GM19468 (cell line): ENCODE results near the gene ERVK3-1.
"Not testable (repeated sequence)": the region's sequence is repeated elsewhere in the genome, so short reads cannot be mapped to it uniquely, and the experiment has no call there.

ENCODE experiments used
- ATAC-seq: cut with Tn5 transposase; IDR thresholded peaks from one replicate; pipeline ENCODE4 v1.9.1; 2021; ENCODE audit warnings: mild to moderate bottlenecking, moderate library complexity, moderate number of reproducible peaks; ENCODE audit not compliant: unreplicated experiment; ENCODE audit errors: extremely low read depth

The ERVK3-1 gene

DNA sequence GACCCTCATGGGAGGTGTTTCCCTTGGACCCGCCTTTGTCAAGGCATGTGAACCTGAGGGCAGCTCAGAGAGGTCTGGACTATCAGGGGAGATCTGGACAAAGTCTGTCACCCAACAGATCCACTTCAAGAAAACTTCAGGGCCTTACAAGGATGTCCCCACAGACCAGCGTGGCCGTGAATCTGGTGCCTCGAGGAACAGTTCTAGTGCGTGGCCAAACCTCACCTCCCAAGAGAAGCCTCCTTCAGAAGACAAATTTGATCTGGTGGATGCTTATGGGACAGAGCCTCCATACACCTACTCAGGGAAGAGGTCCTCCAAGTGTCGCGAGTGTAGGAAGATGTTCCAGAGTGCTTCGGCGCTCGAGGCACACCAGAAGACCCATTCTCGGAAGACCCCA, 33.2 kb downstream of the ERVK3-1 start:
- no peak for ATAC-seq

DNA sequence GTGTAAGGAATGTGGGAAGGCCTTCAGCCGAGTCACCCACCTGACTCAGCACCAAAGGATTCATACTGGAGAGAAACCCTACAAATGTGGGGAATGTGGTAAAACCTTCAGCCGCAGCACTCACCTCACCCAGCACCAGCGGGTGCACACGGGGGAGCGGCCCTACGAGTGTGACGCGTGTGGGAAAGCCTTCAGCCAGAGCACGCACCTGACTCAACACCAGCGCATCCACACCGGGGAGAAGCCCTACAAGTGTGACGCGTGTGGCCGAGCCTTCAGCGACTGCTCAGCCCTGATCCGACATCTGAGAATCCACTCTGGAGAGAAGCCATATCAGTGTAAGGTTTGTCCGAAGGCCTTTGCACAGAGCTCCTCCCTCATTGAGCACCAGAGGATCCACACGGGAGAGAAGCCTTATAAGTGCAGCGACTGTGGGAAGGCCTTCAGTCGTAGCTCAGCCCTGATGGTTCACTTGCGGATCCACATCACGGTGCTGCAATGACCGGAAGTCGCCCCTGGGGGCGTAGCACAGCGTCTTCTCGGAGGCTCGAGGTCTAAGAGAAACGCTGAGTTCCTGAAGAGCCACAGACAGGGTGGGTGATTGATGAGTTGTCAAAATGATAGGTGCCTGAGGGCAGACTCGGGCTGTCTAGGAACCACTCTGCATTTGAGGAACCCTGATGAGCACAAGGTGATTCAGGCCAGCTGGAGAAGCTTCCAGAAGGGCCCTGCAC, 33.8 kb downstream of the ERVK3-1 start:
- no peak for ATAC-seq

DNA sequence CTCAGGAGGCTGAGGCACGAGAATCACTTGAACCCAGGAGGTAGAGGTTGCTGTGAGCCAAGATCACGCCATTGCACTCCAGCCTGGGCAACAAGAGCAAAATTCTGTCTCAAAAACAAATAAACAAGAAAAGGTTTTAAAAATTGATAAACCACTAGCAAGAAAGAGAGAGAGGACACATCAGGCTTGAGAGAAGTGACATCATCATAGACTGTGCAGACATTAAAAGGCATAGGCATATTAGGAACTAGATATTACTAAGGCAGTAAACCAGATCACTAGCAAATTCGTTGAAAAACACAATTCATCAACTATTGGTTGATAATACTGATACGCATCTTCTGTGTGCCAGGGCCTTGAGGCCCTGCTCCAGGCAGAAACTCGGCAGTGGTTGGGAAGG, 40.4 kb downstream of the ERVK3-1 start:
- ATAC-seq, result no peak

DNA sequence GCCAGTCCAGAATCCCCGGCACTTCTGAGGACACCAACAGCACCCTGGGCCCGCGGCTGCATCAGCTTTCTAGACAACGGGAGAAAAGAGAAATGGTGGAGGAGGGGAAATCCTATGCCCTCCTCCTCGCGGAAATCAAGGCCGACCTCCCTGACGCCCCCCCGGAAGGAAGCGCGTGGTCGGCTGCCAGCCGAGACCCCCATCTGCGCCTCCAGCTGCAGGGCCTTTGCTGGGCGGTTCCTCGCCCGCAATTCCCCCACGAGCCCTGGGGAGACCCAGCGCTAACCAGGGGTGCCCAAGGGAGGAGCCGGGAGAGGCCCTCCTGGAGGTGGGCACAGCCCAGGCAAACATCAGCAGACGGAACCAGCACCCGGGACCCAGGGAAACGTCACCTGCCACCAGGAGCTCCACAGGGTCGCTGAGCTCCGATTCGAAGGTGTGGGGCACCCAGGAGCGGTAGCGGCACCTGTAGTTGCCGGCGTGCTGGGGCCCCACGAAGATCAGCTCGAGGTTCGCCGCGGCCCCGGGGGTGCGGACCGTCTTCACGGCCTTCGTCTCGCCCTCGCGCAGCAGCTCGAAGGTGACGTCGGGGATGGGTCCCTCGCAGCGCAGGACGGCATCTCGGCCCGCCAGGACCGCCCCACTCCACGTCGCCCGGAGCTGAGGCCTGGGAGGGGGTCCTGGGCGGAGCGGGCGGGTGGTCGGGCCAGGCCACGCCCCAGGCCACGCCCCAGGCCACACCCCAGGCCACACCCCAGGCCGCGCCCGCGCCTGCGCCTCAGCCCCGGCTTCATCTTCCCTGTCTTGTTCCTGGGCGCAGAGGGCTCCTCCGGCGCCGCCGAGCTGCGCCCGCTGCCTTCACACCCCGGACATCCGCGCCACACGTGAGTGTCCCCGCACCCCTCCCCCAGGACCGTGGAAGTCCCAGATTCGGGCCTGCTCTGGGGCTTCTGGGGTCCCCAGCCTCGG, 42.1 kb downstream of the ERVK3-1 start:
- ATAC-seq, result peak; percentile 73

DNA sequence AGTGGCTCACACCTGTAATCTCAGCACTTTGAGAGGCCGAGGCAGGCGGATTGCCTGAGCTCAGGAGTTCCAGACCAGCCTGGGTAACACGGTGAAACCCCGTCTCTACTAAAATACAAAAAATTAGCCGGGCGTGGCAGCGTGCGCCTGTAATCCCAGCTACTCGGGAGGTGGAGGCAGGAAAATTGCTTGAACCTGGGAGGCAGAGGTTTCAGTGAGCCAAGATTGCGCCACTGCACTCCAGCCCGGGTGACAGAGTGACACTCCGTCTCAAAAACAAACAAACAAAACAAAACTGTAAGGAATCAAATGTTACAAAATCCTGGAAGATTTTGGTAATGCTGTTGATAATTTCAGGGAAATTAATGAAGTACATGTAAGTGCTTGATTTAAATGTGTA, 42.9 kb downstream of the ERVK3-1 start:
- not testable (repeated sequence) for ATAC-seq

DNA sequence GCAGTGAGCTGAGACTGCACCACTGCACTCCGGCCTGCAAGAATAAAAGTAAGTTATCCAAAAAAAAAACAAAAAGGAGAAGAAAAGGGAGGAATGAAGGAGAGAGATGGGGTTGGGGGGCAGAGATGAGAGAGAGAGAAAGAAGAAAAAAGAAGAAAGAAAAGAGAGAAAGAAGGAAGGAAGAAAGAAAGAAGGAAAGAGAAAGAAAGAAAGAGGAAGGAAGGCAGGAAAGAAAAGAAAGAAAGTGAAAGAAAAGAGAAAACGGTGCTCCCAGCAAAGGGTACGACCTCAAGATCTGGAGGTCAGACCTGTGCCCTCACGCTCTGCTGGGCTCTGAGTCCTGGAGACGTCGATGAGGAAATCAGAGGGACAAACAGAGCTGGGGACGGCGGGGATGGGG, 44.4 kb downstream of the ERVK3-1 start:
- no peak for ATAC-seq

DNA sequence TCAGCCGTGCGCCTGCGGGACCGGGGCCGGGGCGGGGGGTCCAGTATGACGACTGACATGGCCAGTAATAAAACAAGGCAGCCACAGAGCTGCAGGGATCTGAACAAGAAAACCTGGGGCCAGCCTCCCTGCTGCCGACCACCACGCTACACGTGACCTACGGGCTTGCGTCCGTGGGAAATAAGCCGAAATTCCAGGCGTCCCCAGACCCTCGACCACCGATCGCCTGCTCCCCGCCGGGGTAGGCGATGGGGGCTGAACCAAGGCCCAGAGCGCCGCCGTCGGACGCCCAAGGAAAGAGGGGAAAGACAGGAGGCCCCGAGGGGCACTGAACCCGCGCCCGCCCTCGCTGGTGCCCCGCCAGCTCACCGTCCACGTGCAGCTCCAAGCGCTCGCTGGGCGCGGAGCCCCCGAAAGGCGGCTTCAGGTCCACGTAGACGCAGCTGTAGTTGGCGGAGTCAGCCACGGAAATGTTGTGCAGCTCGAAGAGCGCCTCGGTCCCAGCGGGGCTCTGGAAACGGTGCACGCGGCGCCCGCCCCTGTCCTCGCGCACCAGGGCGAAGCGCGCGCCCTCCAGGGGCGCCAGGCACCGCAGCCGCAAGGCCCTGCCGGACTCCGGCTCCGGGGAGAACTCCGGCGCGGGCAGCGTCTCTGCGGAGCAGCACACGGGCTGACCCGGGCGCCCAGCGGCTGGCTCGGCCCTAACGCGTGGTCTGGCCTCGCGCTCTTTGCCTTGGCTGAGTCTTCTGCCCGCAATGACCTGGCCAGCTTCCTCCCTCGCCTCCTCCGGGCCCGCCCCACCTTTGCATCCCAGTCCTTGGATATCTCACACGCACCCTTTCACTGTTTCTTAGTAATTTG, 45.1 kb downstream of the ERVK3-1 start:
- no peak for ATAC-seq

DNA sequence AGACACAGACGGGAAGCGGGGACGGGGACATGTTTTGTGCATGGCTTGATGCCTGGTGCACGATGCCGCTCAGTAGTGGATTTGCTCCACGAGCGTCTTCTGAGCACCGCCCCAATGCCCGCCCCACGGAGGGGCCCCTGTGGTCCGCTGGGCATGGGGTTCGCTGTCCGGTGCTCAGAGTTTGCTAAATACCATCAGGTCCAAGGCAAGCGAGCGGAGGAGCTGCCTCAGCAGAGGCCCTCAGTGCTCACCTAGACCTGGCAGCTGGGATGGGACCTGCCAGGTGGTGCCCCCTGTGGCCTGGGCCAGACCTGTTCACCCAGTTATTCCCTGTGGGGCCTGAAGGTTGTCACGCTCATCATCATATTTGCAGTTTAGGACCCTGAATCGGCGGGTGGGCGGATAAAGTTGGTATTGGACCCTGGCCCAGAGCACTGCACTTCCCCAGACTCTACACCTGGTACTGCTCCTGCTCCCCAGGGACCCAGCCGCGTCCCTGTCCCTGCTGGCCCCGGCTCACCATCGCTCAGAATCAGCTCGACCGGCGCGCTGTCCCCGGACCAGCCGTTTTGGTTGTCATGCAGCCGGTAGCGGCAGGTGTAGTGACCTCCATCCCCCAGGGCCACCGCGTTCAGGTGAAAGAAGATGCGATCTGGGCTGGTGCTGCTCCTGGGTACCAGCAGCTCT, 45.8 kb downstream of the ERVK3-1 start:
- no peak for ATAC-seq

DNA sequence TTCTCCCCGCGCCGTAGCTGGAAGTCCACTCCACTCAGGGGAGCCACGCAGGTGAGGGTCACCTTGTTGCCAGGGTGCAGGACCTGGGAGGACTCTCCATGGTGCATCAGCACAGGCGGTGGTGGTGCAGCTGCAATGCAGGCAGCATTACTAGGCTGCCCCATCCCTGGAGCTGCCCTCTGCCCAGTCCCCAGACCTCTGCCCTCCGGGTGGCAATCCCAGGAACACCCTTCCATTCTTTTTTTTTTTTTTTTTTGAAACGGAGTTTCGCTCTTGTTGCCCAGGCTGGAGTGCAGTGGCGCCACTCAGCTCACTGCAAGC, 46.3 kb downstream of the ERVK3-1 start:
- ATAC-seq, result no peak

DNA sequence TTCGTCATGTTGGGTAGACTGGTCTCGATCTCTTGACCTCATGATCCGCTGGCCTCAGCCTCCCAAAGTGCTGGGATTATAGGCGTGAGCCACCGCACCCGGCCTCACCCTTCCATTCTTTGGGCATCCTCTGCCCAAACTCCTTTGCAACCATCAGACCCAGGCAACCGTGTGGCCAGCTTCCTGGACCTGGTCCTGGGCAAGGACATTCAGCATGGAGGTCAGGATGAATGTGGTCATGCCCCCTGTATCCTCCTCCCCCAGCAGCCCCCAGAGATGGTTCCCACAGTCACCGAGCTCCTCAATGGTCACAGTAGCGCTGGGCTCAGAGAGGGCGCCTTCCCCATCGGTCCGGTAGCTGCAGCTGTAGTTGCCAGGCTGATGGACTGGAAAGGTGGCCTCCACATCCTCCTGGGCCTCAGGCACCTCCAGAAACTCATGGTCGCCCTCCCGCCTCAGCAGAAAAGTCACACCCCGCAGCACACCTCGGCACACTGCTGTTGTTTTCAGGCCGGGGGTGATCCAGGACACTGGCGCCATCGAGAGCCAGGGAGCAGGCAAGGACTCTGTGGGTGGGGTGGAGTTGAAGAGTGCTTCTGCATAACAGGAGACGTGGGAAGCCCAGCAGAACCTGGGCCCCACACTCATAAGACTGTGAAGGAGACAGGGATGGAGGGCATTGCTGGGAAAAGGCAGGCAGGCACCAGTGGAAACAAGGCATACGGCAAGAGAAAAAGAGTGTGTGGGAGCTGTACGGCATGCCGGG, 47.0 kb downstream of the ERVK3-1 start:
- no peak for ATAC-seq

DNA sequence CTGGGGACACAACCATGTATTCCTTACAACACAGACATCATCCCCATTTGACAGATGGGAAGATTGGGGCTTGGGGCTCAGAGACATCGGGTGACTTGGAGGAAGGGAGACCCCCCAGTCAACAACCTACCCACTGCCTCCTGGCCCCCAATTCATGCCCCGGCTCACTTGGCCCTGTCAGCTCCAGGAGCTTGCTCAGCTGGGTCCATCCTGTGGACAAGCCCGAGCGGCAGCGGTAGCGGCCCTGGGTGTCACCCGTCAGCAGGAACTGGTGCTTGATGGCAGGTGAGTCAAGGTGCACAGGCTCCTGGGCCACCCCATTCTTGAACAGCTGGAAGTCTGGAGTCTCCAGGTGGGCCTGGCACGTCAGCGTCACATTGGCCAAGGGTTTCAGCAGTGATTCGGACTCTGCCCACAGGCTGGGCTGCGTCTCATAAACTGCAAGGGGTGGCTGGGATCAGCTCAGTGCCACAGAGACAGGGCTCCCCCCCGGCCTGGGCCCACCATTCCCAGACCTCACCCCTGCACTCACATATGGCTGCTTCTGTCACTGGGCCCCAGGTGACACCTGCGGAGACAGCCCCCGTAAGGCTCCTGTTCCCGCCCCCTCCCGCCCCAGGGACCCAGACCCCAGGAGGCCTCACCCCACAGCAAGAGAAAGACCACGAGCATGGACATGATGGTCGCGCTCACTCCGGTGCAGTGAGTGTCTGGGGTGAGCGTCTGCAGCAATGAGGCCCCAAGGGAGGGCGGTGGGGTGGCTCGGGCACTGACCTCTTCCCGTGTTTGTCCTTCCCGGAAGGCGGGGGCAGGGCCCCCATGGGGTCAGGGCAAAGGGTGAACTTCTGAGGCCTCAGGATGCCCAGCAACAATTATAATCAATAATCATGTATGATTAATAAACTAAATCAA, 47.8 kb downstream of the ERVK3-1 start, which contains the start of gene A1BG:
TSS of gene A1BG (minus strand) at position 733 of the 912 bp plus-strand sequence. CDS start at position 678, 55 bp downstream.
- no peak for ATAC-seq

DNA sequence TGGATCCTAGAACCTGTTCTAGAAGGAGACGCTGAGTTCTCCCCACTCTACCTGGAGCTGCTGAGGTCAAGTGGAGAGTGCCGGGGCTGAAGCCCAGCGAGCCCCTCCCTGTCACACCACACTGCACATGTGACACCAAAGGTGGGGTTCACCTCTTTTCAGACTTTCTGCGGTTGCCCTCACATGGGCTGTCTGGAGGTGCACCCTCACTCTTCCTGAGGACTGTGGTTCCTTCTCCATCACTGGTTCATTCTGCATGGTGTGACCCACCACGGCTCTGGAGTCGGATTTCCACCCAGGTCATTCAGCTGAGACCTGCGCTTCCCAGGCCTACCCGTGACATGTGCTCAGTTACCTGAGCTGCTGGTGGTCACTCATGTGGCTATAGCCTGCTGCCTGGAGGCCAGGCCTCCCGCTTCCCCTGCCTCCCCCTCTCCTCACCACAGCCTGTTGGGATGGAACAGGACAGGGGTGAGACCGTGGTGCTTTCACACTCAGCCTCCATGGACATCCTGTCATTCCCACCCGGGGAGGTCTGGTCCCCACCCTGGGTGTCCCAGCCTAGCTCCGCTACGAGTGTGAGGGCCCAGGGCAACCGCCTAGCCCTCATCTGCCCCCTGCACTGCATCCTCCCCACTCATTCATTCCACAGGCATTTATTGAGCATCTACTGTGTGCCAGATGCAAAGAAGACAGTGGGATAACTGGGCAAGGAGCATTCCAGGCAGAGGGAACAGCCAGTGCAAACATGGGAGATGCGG, 48.7 kb downstream of the ERVK3-1 start:
- no peak for ATAC-seq

DNA sequence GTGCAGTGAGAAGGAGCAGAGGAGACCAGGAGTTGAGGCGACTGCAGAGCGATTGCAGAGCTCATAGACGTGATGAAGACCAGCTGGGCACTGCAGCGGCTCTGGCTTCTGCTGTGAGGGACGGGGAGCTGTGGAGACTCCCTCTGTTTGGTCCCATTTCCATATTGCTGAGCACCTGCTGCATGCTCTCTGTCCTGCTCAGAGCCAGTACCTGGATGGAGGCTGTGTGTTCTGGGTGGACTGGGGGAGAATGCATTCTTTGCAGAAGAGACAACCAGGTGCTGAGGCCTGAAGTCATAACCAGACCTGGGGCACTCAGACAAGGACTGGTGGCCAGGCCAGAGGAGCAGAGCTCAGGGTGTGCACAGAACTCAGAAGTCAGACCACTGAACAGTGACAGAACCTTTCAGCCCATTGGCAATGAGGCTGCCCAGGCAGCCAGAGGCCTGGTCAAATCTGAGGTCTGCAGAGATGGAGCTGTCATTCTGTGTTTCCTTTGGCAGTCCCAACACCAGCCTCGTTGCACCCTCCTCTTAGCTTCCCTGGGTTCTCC, 49.4 kb downstream of the ERVK3-1 start:
- no peak for ATAC-seq

DNA sequence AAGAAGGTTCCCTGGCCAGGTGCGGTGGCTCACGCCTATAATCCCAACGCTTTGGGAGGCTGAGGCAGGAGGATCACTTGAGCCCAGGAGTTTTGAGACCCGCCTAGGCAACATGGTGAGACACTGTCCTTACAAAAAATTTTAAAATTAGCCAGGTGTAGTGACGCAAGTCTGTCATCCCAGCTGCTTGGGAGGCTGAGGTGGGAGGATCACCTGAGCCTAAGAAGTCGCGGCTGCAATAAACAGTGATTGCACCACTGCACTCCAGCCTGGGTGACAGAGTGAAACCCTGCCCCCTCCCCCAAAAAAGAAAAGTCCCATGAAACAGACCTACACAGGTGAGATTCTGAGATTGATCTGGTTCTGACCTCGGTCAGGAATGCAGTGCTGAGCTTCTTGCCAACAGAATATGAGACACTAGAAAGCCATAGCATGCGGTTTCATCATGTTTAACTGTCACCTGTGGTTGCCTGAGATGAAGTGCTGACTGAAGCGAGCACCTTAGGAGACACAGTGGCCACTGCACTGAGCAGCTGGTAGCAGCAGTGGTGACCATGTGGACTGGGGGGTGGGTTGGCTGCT, 50.1 kb downstream of the ERVK3-1 start:
- ATAC-seq, result no peak

DNA sequence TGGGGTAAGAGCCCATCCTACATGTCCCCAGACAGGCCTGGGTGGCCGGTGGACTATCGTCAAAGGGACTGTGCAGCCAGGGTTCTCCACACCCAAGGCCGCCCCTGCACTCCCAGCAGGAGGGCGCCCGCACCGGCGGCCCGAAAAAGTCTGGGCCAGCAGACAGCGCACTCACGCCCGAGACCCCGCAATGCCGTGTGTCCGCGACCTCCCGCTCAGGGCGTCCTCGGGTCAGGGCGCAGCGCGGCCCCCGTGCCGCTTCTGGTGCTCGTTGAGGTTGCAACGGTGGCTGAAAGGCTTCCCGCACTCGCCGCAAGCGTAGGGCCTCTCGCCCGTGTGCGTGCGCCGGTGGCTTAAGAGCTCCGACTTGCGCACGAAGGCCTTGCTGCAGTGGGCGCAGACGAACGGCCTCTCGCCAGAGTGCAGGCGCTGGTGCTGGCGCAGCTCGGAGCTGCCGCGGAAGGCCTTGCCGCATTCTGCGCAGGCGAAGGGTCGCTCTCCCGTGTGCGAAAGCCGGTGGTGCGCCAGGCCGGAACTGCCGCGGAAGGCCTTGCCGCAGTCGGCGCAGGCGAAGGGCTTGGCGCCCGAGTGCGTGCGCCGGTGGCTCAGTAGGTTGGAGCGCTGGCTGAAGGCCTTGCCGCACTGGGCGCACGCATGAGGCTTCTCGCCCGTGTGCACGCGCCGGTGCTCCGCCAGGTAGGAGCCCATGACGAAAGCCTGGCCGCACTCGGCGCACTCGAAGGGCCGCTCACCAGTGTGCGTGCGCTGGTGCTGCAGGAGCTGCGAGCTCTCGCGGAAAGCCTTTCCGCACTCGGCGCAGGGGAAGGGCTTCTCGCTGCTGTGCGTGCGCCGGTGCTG, 51.0 kb downstream of the ERVK3-1 start:
- no peak for ATAC-seq
